GM12878 (cell line): ENCODE results near the gene SLC29A1. TPM values are rescaled to one million over a fixed set of nuclear protein-coding genes. Genes with fewer than 3 reads are reported as not detected.

Experiments used
- ATAC-seq: fragments of 200-7000 bp; cut with Tn5 transposase; 3 replicates; pipeline ENCODE4 v1.9.1; 2020; ENCODE audit warnings: mild to moderate bottlenecking, moderate library complexity
- BruUV-seq: library from RNA; stranded (reverse); fragments of 400-500 nt; replicated peaks from 2 replicates; lab custom pipeline; 2021; lab: Mats Ljungman, UMichigan
- CTCF ChIA-PET: fragments of 300-600 bp; sonication (Branson Sonifier 250); formaldehyde crosslinking; extraction: SDS; loops from one replicate; lab custom pipeline; 2021; ENCODE audit warnings: inconsistent platforms; lab: Yijun Ruan, JAX
- POLR2A ChIA-PET: fragments of 350-600 bp; formaldehyde crosslinking; extraction: SDS; loops from one replicate; lab custom pipeline; 2021; ENCODE audit warnings: inconsistent platforms; lab: Charles Lee
- RAD21 ChIA-PET: fragments of 300-600 bp; sonication (Branson Sonifier 250); formaldehyde crosslinking; loops from one replicate; lab custom pipeline; 2023; ENCODE audit warnings: antibody characterized with exemption; ENCODE audit not compliant: unreplicated experiment; lab: Charles Lee
- SMC1A ChIA-PET: fragments of 300-600 bp; sonication (Branson Sonifier 250); formaldehyde crosslinking; loops from one replicate; lab custom pipeline; 2023; ENCODE audit not compliant: unreplicated experiment, uncharacterized antibody; lab: Charles Lee
- DNase-seq: peaks from one replicate; pipeline ENCODE4 v3.0.0-alpha.2; 2011; ENCODE audit warnings: low read depth, low spot score
- FAIRE-seq: peaks from 3 replicates; lab custom pipeline; 2011; peaks lifted over from hg19 to GRCh38; lab: Jason Lieb, UNC
- H2AFZ ChIP-seq: 2 replicates; pipeline ENCODE4 v1.6.0; 2011; ENCODE audit warnings: low read depth, low read length, control low read depth; ENCODE audit not compliant: control insufficient read depth
- H3K27ac ChIP-seq: 2 replicates; pipeline ENCODE4 v1.5.1; 2011; ENCODE audit warnings: control low read depth; ENCODE audit not compliant: control insufficient read depth, insufficient read depth
- H3K27me3 ChIP-seq, 2 experiments: replicated peaks in 1 of 2; 2 replicates each; pipeline versions ENCODE4 v1.6.0 to v1.6.1; 2011; ENCODE audit warnings: low read length in 1 of 2; ENCODE audit not compliant: control insufficient read depth in 2 of 2, insufficient read depth in 2 of 2
- H3K36me3 ChIP-seq, 2 experiments: 2 replicates each; pipeline ENCODE4 v1.5.1; 2011; ENCODE audit warnings: low read length in 1 of 2; ENCODE audit not compliant: control insufficient read depth in 2 of 2, insufficient read depth in 2 of 2
- H3K4me1 ChIP-seq: 2 replicates; pipeline ENCODE4 v1.6.1; 2011; ENCODE audit warnings: mild to moderate bottlenecking, low read length, moderate library complexity, mixed read lengths; ENCODE audit not compliant: control insufficient read depth, insufficient read depth
- H3K4me2 ChIP-seq: 2 replicates; pipeline ENCODE4 v1.6.0; 2011; ENCODE audit warnings: control low read depth; ENCODE audit not compliant: control insufficient read depth, insufficient read depth
- H3K4me3 ChIP-seq: fragments of 200-600 bp; sonication (generic); 2 replicates; pipeline ENCODE4 v1.5.1; 2016
- H3K79me2 ChIP-seq: 2 replicates; pipeline ENCODE4 v1.6.0; 2011; ENCODE audit warnings: low read length; ENCODE audit not compliant: control insufficient read depth, insufficient read depth
- H3K9ac ChIP-seq: 2 replicates; pipeline ENCODE4 v1.8.0; 2011; ENCODE audit warnings: low read length, control low read depth, mixed read lengths; ENCODE audit not compliant: control insufficient read depth, insufficient read depth
- H3K9me3 ChIP-seq: replicated peaks from 3 replicates; pipeline ENCODE4 v1.5.1; 2011; ENCODE audit warnings: mild to moderate bottlenecking, low read length; ENCODE audit not compliant: control insufficient read depth, insufficient read depth
- H4K20me1 ChIP-seq: 2 replicates; pipeline ENCODE4 v1.6.0; 2011; ENCODE audit not compliant: control insufficient read depth, insufficient read depth
- CBX3 ChIP-seq: fragments of 200-600 bp; sonication (generic); IDR thresholded peaks from 2 replicates; pipeline ENCODE4 v1.6.1; 2016; ENCODE audit warnings: low read depth, borderline replicate concordance
- IKZF1 ChIP-seq: fragments of 450-650 bp; conservative IDR thresholded peaks from 2 replicates; pipeline ENCODE4 v1.6.1; 2017; ENCODE audit warnings: antibody characterized with exemption, mild to moderate bottlenecking
- IKZF2 ChIP-seq, 2 experiments: fragments of 450-650 bp; IDR thresholded peaks; 2 replicates each; pipeline ENCODE4 v1.6.1; 2017; ENCODE audit warnings: mild to moderate bottlenecking in 2 of 2, moderate library complexity in 2 of 2
- MEF2A ChIP-seq: IDR thresholded peaks from 2 replicates; pipeline ENCODE4 v1.6.1; 2011; ENCODE audit warnings: low read depth, mild to moderate bottlenecking, low read length, moderate library complexity; ENCODE audit not compliant: insufficient read depth
- NBN ChIP-seq: fragments of 450-650 bp; IDR thresholded peaks from 2 replicates; pipeline ENCODE4 v1.6.1; 2016
- SRF ChIP-seq, 2 experiments: IDR thresholded peaks; 2 replicates each; pipeline ENCODE4 v1.6.1; 2011; ENCODE audit warnings: low read depth in 2 of 2, low read length in 2 of 2, mild to moderate bottlenecking in 1 of 2, moderate library complexity in 1 of 2
- ZNF207 ChIP-seq: fragments of 450-650 bp; IDR thresholded peaks from 2 replicates; pipeline ENCODE4 v1.6.1; 2014; ENCODE audit warnings: antibody characterized with exemption, mild to moderate bottlenecking, borderline replicate concordance
- WGBS: methylation state at CpG from one replicate; pipeline ENCODE4 v1.1.6; 2016; ENCODE audit warnings: low lambda C conversion rate; ENCODE audit not compliant: insufficient replicate concordance, insufficient coverage; ENCODE audit errors: missing lambda C conversion rate; 5-methylcytosine and 5-hydroxymethylcytosine counted together
- in situ Hi-C: fragments of 300-500 bp; cut with MboI; formaldehyde crosslinking; loops from 9 replicates; pipeline ENCODE4 v1.14.3; 2018; ENCODE audit warnings: mixed read lengths
- intact Hi-C: fragments of 100-400 bp; cut with micrococcal nuclease; formaldehyde crosslinking; loops from one replicate; pipeline ENCODE4 v1.14.2; 2022; ENCODE audit not compliant: unreplicated experiment
- polyA plus RNA-seq, 11 experiments: library from polyadenylated mRNA; depleted of rRNA in 4 of 11; unstranded in 6 of 11; stranded (reverse) in 5 of 11; fragments of >200 nt; fragmentation: Nextera tagmentation in 4 of 11; fragmentation: Illumina TruSeq in 1 of 11; extraction: Ambion mirVana in 4 of 11; extraction: Trizol in 1 of 11; gene quantifications; 1 replicate in 1 of 11; 2 replicates in 10 of 11; pipeline versions ENCODE4 v1.2.1 to v1.2.3, GENCODE V29; 2011 to 2016; ENCODE audit warnings: inconsistent platforms in 2 of 11, missing spikeins in 2 of 11, low read depth in 1 of 11
- total RNA-seq, 4 experiments: library from RNA; depleted of rRNA in 3 of 4; stranded (reverse); fragments of >200 nt in 3 of 4; fragmentation: Illumina TruSeq in 1 of 4; extraction: Trizol in 1 of 4; gene quantifications; 2 replicates each; pipeline versions ENCODE4 v1.2.1 to v1.2.3, GENCODE V29; 2013 to 2021
- TF ChIP-seq, protein P1 (sequence below): fragments of 450-650 bp; IDR thresholded peaks from 2 replicates; pipeline ENCODE4 v1.6.1; 2017; ENCODE audit warnings: mild to moderate bottlenecking, low read depth, inconsistent platforms; ENCODE audit not compliant: poor library complexity, severe bottlenecking

The SLC29A1 gene
- total and polyA plus RNA-seq, 10 of the 15 experiments (the other 5 are each of a cell fraction or from before 2014, with no cell fraction given), result 10.0 to 132 (median 93.4) TPM

DNA sequence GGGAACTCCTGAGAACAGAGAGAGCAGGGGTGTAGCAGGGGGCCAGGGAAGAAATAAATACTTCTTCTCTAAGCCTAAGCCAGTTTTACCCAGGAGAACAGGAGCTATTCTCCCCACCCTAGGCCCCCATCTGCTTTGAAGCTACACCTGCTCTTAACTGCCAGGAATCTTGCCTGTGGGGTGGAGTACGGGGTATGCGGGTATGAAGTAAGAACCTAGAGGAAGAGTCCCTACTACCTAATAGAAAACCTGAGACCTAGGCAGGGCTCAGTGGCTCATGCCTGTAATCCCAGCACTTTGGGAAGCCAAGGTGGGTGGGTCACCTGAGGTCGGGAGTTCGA is 1.5 kb downstream of the SLC29A1 start (continued):
- TF ChIP-seq MEF2A (no peak), IKZF2 (IDR thresholded peaks at IDR 0.05) (no peak)

DNA sequence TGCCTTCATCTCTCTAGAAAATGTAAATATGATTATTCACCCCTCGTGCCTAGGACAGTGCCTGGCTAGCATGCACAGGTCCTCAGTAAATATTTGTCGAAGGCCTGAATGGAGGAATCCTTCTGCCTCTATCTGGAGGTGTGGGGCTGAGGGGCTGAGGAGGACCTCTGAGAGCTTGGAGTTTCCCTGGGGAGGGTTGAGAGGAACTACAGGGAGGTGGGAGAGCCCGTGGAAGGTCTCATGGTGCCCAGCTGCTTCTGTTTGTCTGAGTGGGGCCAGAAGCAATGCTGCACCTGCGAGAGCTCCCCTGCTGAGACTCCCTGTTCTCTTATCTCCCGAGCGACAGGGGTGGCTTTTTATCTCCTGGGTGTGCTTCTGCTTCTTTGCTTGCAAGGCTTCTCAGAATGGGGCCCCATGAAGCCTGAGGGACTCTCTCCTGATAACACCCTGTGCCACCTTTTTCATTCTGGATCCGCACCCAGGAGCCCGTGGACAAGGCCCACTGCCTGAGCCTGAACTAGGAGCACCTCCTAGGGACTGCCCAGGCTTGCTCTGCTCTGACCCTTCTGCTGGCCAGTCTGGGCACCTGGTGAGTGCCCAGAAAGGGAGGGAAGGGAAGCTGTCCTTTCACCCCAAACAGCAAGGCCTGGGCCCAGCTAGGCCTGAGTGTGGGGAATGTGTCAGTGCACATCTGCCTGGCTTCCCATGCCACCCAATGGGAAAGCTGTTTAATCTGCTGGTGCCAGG is 2.4 kb downstream of the SLC29A1 start:
- Histone ChIP-seq H3K36me3 (peaks cover 0 to 10% of the 10 kb centered on the region in 2 experiments; a peak in 2 of 4 replicates), H4K20me1 (no peaks in the 10 kb centered on the region), H3K27ac (no peak overlapping the region), H3K79me2 (peaks cover 31% of the 10 kb centered on the region), H3K9me3 (no peaks in the 10 kb centered on the region), H3K27me3 (no peaks in the 10 kb centered on the region), H2AFZ (no peak overlapping the region), H3K4me2 (peak overlapping the region; percentile 56; the same call in 1 of the 2 replicates), H3K4me3 (peak overlapping the region; percentile 83; the same call in 1 of the 2 replicates), H3K4me1 (peaks cover 22% of the 10 kb centered on the region), H3K9ac (peak overlapping the region; percentile 17; the same call in 1 of the 2 replicates)
- ChIA-PET POLR2A (interaction anchor here (0.5 to 2.9 kb wide), 5 partner anchors 10 to 592 kb away, joined by 3 to 27 read pairs (median 4); no protein-coding TSS in a partner anchor), RAD21 (interaction anchor here (3.0 to 4.5 kb wide), 2 partner anchors 9 to 53 kb away, joined by 21 to 23 read pairs; no protein-coding TSS in a partner anchor), CTCF (interaction anchor here (1.5 to 6.0 kb wide), 6 partner anchors 11 to 52 kb away, joined by 4 to 95 read pairs (median 23); partner anchors contain the start of gene HSP90AB1), SMC1A (interaction anchor here (0.6 to 2.3 kb wide), 5 partner anchors 9 to 53 kb away, joined by 3 to 18 read pairs (median 6); no protein-coding TSS in a partner anchor)
- 89% methylated on average over 8 of the region's 8 CpGs for WGBS
- DNase-seq (no peak), ATAC-seq (no peak), FAIRE-seq (no peak)
- intact Hi-C loops (no loop called here), in situ Hi-C loops (no loop called here)
- BruUV-seq, result no TSS peak
- TF ChIP-seq ZNF207 (no peak), NBN (no peak), IKZF1 (no peak), CBX3 (no peak), SRF (IDR thresholded peaks at IDR 0.05; ENCODE audit: low read depth in 2 of 2, low read length in 2 of 2) (no peak)
- TF ChIP-seq, protein P1, sequence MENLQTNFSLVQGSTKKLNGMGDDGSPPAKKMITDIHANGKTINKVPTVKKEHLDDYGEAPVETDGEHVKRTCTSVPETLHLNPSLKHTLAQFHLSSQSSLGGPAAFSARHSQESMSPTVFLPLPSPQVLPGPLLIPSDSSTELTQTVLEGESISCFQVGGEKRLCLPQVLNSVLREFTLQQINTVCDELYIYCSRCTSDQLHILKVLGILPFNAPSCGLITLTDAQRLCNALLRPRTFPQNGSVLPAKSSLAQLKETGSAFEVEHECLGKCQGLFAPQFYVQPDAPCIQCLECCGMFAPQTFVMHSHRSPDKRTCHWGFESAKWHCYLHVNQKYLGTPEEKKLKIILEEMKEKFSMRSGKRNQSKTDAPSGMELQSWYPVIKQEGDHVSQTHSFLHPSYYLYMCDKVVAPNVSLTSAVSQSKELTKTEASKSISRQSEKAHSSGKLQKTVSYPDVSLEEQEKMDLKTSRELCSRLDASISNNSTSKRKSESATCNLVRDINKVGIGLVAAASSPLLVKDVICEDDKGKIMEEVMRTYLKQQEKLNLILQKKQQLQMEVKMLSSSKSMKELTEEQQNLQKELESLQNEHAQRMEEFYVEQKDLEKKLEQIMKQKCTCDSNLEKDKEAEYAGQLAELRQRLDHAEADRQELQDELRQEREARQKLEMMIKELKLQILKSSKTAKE, result no peak
